HCT116 (cell line): Measurements from ENCODE around the gene CCSER1. TPM values are rescaled to one million over a fixed set of nuclear protein-coding genes. Genes with fewer than 3 reads are reported as not detected.

Source experiments
- ATAC-seq: fragments of 200-7000 bp; cut with Tn5 transposase; 2 replicates; pipeline ENCODE4 v1.9.1; 2020; ENCODE audit warnings: mild to moderate bottlenecking, moderate library complexity
- BruUV-seq: library from RNA; stranded (reverse); fragments of 400-500 nt; replicated peaks from 2 replicates; lab custom pipeline; 2021; lab: Mats Ljungman, UMichigan
- CTCF ChIA-PET: fragments of 300-600 bp; sonication (Branson Sonifier 250); formaldehyde crosslinking; loops from one replicate; lab custom pipeline; 2021; ENCODE audit warnings: antibody characterized with exemption; lab: Charles Lee
- POLR2A ChIA-PET: fragments of 300-600, 350-600 bp; sonication (Branson Sonifier 250); formaldehyde crosslinking; loops from one replicate; lab custom pipeline; 2021; ENCODE audit warnings: antibody characterized with exemption; lab: Charles Lee
- RAD21 ChIA-PET, 2 experiments: fragments of 300-600 bp; sonication (Branson Sonifier 250); formaldehyde crosslinking; loops; one replicate each; lab custom pipeline; 2023; ENCODE audit warnings: low total read pairs in 2 of 2; ENCODE audit not compliant: uncharacterized antibody in 2 of 2, unreplicated experiment in 2 of 2, low non-redundant PET in 1 of 2; lab: Charles Lee
- DNase-seq: peaks from one replicate; pipeline ENCODE4 v3.0.0-alpha.2; 2010; ENCODE audit warnings: low read depth, low spot score
- H2AFZ ChIP-seq: fragments of 200-600 bp; shearing (Covaris generic), sonication (generic); 2 replicates; pipeline ENCODE4 v1.6.1; 2017; ENCODE audit warnings: low read depth, mixed run types, mixed read lengths, antibody characterized with exemption, low read length; ENCODE audit not compliant: poor library complexity, severe bottlenecking
- H3K27ac ChIP-seq: 2 replicates; pipeline ENCODE4 v1.5.1; 2012; ENCODE audit warnings: low read depth, low read length
- H3K27me3 ChIP-seq: fragments of 200-600 bp; sonication (generic); 2 replicates; pipeline ENCODE4 v1.6.1; 2016; ENCODE audit warnings: mixed run types, low read length, mixed read lengths; ENCODE audit not compliant: insufficient read depth
- H3K36me3 ChIP-seq, 2 experiments: fragments of 200-500 bp in 1 of 2; fragments of 200-600 bp in 1 of 2; sonication (Bioruptor generic) in 1 of 2; sonication (generic) in 1 of 2; 2 replicates each; pipeline versions ENCODE4 v1.5.1 to v1.6.1; 2014 to 2016; ENCODE audit warnings: low read length in 2 of 2, inconsistent platforms in 1 of 2, mixed read lengths in 1 of 2, mixed run types in 1 of 2; ENCODE audit not compliant: insufficient read depth in 2 of 2, control insufficient read depth in 1 of 2
- H3K4me1 ChIP-seq, 2 experiments: fragments of 200-600 bp in 1 of 2; sonication (generic) in 1 of 2; 2 replicates each; pipeline versions ENCODE4 v1.5.1 to v1.6.1; 2012 to 2017; ENCODE audit warnings: low read length in 2 of 2, inconsistent platforms in 1 of 2, mild to moderate bottlenecking in 1 of 2, mixed read lengths in 1 of 2, mixed run types in 1 of 2, moderate library complexity in 1 of 2; ENCODE audit not compliant: insufficient read depth in 2 of 2, control insufficient read depth in 1 of 2
- H3K4me2 ChIP-seq: fragments of 200-600 bp; sonication (generic); 2 replicates; pipeline ENCODE4 v1.6.1; 2017; ENCODE audit warnings: mixed run types, low read length, mixed read lengths
- H3K4me3 ChIP-seq, 2 experiments: fragments of 200-600 bp in 1 of 2; sonication (generic) in 1 of 2; replicated peaks in 1 of 2; 2 replicates each; pipeline ENCODE4 v1.5.1; 2011 to 2016; ENCODE audit warnings: low read length in 2 of 2, control low read depth in 1 of 2, low read depth in 1 of 2, mild to moderate bottlenecking in 1 of 2, mixed read lengths in 1 of 2, mixed run types in 1 of 2
- H3K79me2 ChIP-seq: fragments of 200-600 bp; sonication (generic); 2 replicates; pipeline ENCODE4 v1.6.1; 2017; ENCODE audit warnings: mild to moderate bottlenecking, mixed run types, low read length, moderate library complexity, mixed read lengths; ENCODE audit not compliant: insufficient read depth
- H3K9ac ChIP-seq: fragments of 200-600 bp; sonication (generic); 2 replicates; pipeline ENCODE4 v1.6.1; 2016; ENCODE audit warnings: low read length, mixed read lengths
- H3K9me2 ChIP-seq: fragments of 200-600 bp; sonication (generic), shearing (Covaris generic); 2 replicates; pipeline ENCODE4 v1.6.1; 2017; ENCODE audit warnings: mixed run types, mild to moderate bottlenecking, moderate library complexity; ENCODE audit not compliant: insufficient read depth
- H3K9me3 ChIP-seq, 2 experiments: fragments of 200-500 bp in 1 of 2; fragments of 200-600 bp in 1 of 2; sonication (Bioruptor generic) in 1 of 2; sonication (generic) in 1 of 2; 2 replicates each; pipeline ENCODE4 v1.6.1; 2014 to 2017; ENCODE audit warnings: low read length in 2 of 2, mixed read lengths in 2 of 2, inconsistent platforms in 1 of 2, low read depth in 1 of 2, mild to moderate bottlenecking in 1 of 2, mixed run types in 1 of 2, moderate library complexity in 1 of 2; ENCODE audit not compliant: control insufficient read depth in 1 of 2, insufficient read depth in 1 of 2
- H4K20me1 ChIP-seq: fragments of 200-600 bp; sonication (generic), shearing (Covaris generic); 2 replicates; pipeline ENCODE4 v1.6.1; 2017; ENCODE audit warnings: mixed run types, mild to moderate bottlenecking, moderate library complexity; ENCODE audit not compliant: insufficient read depth
- CEBPB ChIP-seq: IDR thresholded peaks from 2 replicates; pipeline ENCODE4 v1.6.1; 2012; ENCODE audit warnings: low read depth
- EGR1 ChIP-seq: IDR thresholded peaks from 2 replicates; pipeline ENCODE4 v1.6.1; 2012; ENCODE audit warnings: low read depth
- EZH2phosphoT487 ChIP-seq: fragments of 200-600 bp; IDR thresholded peaks from 2 replicates; pipeline ENCODE4 v1.6.1; 2018; ENCODE audit warnings: antibody characterized with exemption, borderline replicate concordance
- MAX ChIP-seq: IDR thresholded peaks from 2 replicates; pipeline ENCODE4 v1.6.1; 2012
- RAD21 ChIP-seq: IDR thresholded peaks from 2 replicates; pipeline ENCODE4 v1.6.1; 2012; ENCODE audit warnings: low read depth, mild to moderate bottlenecking
- SIN3A ChIP-seq: IDR thresholded peaks from 2 replicates; pipeline ENCODE4 v1.6.1; 2012; ENCODE audit warnings: low read depth
- ZBTB33 ChIP-seq: IDR thresholded peaks from 2 replicates; pipeline ENCODE4 v1.6.1; 2011; ENCODE audit warnings: mild to moderate bottlenecking, low read length, moderate library complexity; ENCODE audit not compliant: insufficient replicate concordance; ENCODE audit errors: extremely low read depth
- ZFX ChIP-seq: fragments of 450-650 bp; IDR thresholded peaks from 2 replicates; pipeline ENCODE4 v1.6.1; 2017
- intact Hi-C: fragments of 100-400 bp; cut with micrococcal nuclease; formaldehyde crosslinking; loops from 2 replicates; pipeline ENCODE4 v1.10.0; 2022
- total RNA-seq: library from RNA; stranded (reverse); gene quantifications from one replicate; pipeline ENCODE4 v1.2.1, GENCODE V29; 2021; ENCODE audit not compliant: unreplicated experiment
- TF ChIP-seq, protein P1 (sequence below): IDR thresholded peaks from 2 replicates; pipeline ENCODE4 v1.6.1; 2012

CCSER1 gene
- total RNA-seq, 1 experiment from 2014 or later, result 6.7 TPM

GRCh38 chr4:91592125-91592524 lies 1464.9 kb downstream of the CCSER1 start:
- Histone ChIP-seq H3K79me2 (no peaks in the 10 kb centered on the region), H3K9me3 (no peaks in the 10 kb centered on the region), H3K4me2 (no peak overlapping the region), H2AFZ (peak overlapping the region; percentile 35), H3K4me1 (no peaks in the 10 kb centered on the region), H4K20me1 (no peaks in the 10 kb centered on the region), H3K9me2 (no peaks in the 10 kb centered on the region; the same call in 1 of the 2 replicates), H3K27ac (no peak overlapping the region), H3K36me3 (no peaks in the 10 kb centered on the region), H3K27me3 (no peaks in the 10 kb centered on the region), H3K9ac (no peak overlapping the region), H3K4me3 (no peak overlapping the region)
- intact Hi-C loops, result no loop called here
- ChIA-PET RAD21 (no interaction called here), CTCF (no interaction called here), POLR2A (no interaction called here)
- peak; percentile 47; the same call in 1 of the 2 replicates for ATAC-seq
- TF ChIP-seq RAD21, result no peak
- TF ChIP-seq ZBTB33, result no peak
- TF ChIP-seq SIN3A, result no peak
- no peak for TF ChIP-seq EZH2phosphoT487
- TF ChIP-seq ZFX, result no peak
- no peak for TF ChIP-seq MAX
- no peak for TF ChIP-seq EGR1
- BruUV-seq, result no TSS peak
- DNase-seq, result no peak

DNA sequence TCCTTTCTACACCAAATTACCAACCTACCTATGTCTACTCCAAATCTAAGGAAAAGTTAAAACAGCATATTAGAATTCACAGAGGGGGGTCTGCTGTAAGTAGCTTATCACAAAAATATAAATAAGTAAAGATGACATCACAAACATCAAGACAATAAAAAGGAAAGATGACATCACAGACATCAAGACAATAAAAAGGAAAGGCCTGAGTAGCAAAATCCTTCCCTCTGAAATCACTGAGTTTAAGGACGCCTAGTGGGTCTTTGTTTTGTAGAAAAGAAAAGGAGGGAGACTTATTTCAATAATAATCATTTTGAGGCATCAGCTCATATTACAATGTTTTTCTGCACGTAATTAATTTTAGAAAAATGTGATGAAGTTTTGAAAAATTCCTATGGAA lies 1469.5 kb downstream of the CCSER1 start:
- H3K79me2 ChIP-seq, result no peaks in the 10 kb centered on the region
- H3K4me1 ChIP-seq, result no peaks in the 10 kb centered on the region
- H3K27ac ChIP-seq, result no peak overlapping the region
- DNase-seq, result no peak
- no peaks in the 10 kb centered on the region for H4K20me1 ChIP-seq
- H3K36me3 ChIP-seq, result no peaks in the 10 kb centered on the region
- no peak overlapping the region for H3K4me2 ChIP-seq
- no peak overlapping the region for H2AFZ ChIP-seq
- H3K9me2 ChIP-seq, result no peaks in the 10 kb centered on the region
- CTCF ChIA-PET, result no interaction called here
- TF ChIP-seq, protein P1, sequence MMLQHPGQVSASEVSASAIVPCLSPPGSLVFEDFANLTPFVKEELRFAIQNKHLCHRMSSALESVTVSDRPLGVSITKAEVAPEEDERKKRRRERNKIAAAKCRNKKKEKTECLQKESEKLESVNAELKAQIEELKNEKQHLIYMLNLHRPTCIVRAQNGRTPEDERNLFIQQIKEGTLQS, result no peak
- no peak for TF ChIP-seq CEBPB
- POLR2A ChIA-PET, result no interaction called here
- intact Hi-C loops, result no loop called here
- RAD21 ChIA-PET, result no interaction called here
- no peaks in the 10 kb centered on the region for H3K9me3 ChIP-seq
- no peaks in the 10 kb centered on the region for H3K27me3 ChIP-seq
- BruUV-seq, result no TSS peak
- no peak overlapping the region for H3K4me3 ChIP-seq
- H3K9ac ChIP-seq, result no peak overlapping the region
- no peak for ATAC-seq
